Ascending aorta (tissue), 2 donors: Measurements from ENCODE around the gene INPP4A. TPM values are rescaled to one million over a fixed set of nuclear protein-coding genes. Genes with fewer than 3 reads are reported as not detected.

ENCODE experiments used
- DNase-seq, 2 donors: peaks; one replicate each; pipeline ENCODE4 v3.0.0-alpha.2; 2019; ENCODE audit warnings: low spot score in 2 of 2
- H3K27ac ChIP-seq, 2 donors: fragments of 200-600 bp; sonication (generic); one replicate each; pipeline ENCODE4 v1.5.1; 2016 to 2017; ENCODE audit warnings: mild to moderate bottlenecking in 1 of 2
- H3K27me3 ChIP-seq: fragments of 200-600 bp; sonication (generic); one replicate; pipeline ENCODE4 v1.5.1; 2017
- H3K36me3 ChIP-seq, 2 donors: fragments of 200-600 bp; sonication (generic); one replicate each; pipeline ENCODE4 v1.5.1; 2016
- H3K4me1 ChIP-seq, 2 donors: fragments of 200-600 bp; sonication (generic); one replicate each; pipeline ENCODE4 v1.5.1; 2016 to 2017; ENCODE audit warnings: mild to moderate bottlenecking in 1 of 2
- H3K4me3 ChIP-seq, 2 donors: fragments of 200-600 bp; sonication (generic); one replicate each; pipeline ENCODE4 v1.5.1; 2016 to 2017; ENCODE audit warnings: mild to moderate bottlenecking in 1 of 2
- H3K9me3 ChIP-seq, 2 donors: fragments of 200-600 bp; sonication (generic); one replicate each; pipeline ENCODE4 v1.5.1; 2016
- intact Hi-C: fragments of 100-400 bp; cut with DNase I; formaldehyde crosslinking; loops from one replicate; pipeline ENCODE4 v1.15.1; 2023
- total RNA-seq: library from RNA; depleted of rRNA; stranded (reverse); fragments of >200 nt; gene quantifications from one replicate; pipeline ENCODE4 v1.1.0, GENCODE V29; 2016
- TF ChIP-seq, protein P1 (sequence below), 3 experiments: fragments of 200-600 bp in 2 of 3; fragments of 450-650 bp in 1 of 3; sonication (generic) in 2 of 3; IDR thresholded peaks; one replicate each; pipeline ENCODE4 v1.5.1; 2016 to 2019; ENCODE audit warnings: antibody characterized with exemption in 3 of 3, mild to moderate bottlenecking in 1 of 3, moderate library complexity in 1 of 3

INPP4A gene
- total RNA-seq, 1 donor from 2014 or later, result 52.8 TPM

DNA sequence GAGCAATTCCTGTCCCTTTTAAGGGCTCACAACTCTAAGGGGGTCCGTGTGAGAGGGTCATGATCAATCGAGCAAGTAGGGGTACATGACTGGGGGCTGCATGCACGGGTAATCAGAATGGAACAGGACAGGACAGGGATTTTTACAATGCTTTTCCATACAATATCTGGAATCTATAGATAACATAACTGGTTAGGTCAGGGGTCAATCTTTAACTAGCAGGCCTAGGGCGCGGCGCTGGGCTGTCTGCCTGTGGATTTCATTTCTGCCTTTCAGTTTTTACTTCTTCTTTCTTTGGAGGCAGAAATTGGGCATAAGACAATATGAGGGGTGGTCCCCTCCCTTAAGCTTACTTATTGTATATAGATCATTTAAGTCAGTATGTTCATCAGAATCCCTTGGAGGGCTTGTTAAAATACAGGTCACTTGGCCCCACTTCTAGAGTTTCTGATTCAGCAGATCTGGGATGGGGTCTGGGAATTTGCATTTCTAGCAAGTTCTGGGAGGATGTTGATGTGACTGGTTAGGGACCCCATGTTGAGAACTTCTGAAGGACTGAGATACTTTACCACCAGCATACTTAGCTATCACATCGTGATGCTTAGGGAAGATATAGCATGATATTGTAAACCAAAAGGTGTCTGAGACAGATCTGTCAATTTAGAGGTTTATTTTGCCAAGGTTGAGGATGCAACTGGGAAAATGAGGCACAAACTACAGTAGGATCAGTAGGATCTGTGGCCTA is 2.8 kb upstream of the INPP4A start:
- Histone ChIP-seq H3K9me3 (no peaks in the 10 kb centered on the region), H3K4me3 (no peak overlapping the region), H3K4me1 (peaks cover 2 to 7% of the 10 kb centered on the region in 2 donors), H3K36me3 (no peaks in the 10 kb centered on the region), H3K27ac (no peak overlapping the region), H3K27me3 (no peaks in the 10 kb centered on the region)
- DNase-seq, result peak in 1 of 2 donors; percentile 34
- TF ChIP-seq, protein P1, sequence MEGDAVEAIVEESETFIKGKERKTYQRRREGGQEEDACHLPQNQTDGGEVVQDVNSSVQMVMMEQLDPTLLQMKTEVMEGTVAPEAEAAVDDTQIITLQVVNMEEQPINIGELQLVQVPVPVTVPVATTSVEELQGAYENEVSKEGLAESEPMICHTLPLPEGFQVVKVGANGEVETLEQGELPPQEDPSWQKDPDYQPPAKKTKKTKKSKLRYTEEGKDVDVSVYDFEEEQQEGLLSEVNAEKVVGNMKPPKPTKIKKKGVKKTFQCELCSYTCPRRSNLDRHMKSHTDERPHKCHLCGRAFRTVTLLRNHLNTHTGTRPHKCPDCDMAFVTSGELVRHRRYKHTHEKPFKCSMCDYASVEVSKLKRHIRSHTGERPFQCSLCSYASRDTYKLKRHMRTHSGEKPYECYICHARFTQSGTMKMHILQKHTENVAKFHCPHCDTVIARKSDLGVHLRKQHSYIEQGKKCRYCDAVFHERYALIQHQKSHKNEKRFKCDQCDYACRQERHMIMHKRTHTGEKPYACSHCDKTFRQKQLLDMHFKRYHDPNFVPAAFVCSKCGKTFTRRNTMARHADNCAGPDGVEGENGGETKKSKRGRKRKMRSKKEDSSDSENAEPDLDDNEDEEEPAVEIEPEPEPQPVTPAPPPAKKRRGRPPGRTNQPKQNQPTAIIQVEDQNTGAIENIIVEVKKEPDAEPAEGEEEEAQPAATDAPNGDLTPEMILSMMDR (IDR thresholded peaks at IDR 0.05), result no peak
- intact Hi-C loops, result loop anchor here (5.0 kb wide), 1 partner anchor 60 kb away; no protein-coding TSS in a partner anchor

DNA sequence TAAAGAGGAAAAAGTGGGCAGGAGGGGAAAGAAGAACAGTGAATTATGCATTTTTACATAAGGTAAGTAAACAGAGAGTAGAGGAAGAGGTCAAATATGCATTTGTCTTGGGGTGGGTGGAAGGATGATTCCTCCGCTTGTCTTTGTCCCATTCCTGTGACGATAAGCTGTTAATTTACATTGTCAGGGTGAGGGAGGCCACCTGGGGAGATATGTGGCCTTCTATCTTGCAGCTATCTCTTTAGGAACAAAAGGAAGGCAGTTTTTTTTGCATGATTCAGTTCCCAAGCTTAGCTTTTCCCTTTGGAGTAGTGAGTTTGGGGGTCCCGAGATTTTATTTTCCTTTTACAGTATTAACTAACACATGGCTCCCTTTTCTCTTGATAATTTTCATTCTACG is 2.2 kb upstream of the INPP4A start:
- H3K27ac ChIP-seq, result no peak overlapping the region
- H3K4me1 ChIP-seq, result peaks cover 2 to 7% of the 10 kb centered on the region in 2 donors
- H3K4me3 ChIP-seq, result no peak overlapping the region
- TF ChIP-seq, protein P1 (IDR thresholded peaks at IDR 0.05), result no peak
- no peaks in the 10 kb centered on the region for H3K9me3 ChIP-seq
- H3K36me3 ChIP-seq, result no peaks in the 10 kb centered on the region
- intact Hi-C loops, result loop anchor here (5.0 kb wide), 1 partner anchor 60 kb away; no protein-coding TSS in a partner anchor
- no peak for DNase-seq
- no peaks in the 10 kb centered on the region for H3K27me3 ChIP-seq

DNA sequence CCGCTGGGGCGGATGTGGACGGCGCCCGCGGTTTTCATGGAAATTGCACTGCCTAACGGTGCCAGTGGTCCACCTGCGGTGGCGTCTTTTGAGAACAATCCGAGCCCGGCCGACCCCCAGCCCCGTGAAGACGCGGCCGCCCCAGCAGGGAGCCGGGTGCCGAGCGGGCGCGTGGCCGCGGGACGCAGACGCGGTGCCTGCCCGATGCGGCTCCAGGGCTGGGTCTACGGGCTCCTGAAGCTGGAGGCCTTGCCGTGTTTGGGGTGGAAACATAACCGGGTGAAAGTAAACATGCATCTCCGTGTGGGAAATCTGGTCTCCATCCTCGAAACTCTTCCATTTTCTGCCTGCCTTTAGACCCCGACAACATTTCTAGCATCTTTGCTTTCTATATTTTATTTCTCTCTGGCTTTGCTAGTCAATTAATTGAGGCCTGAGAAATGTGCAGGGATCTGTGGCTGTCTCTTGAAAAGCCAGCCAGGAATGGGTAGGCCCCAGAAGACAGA is 572 bp downstream of the INPP4A start:
- H3K27ac ChIP-seq, result peak overlapping the region; percentile 13 to 74
- H3K4me1 ChIP-seq, result peaks cover 2 to 9% of the 10 kb centered on the region in 2 donors
- no peaks in the 10 kb centered on the region for H3K36me3 ChIP-seq
- H3K4me3 ChIP-seq, result peak overlapping the region; percentile 61 to 97
- H3K27me3 ChIP-seq, result no peaks in the 10 kb centered on the region
- intact Hi-C loops, result loop anchor here (2.0 kb wide), 1 partner anchor 164 kb away; the partner anchor contains the start of genes COA5 and UNC50
- TF ChIP-seq, protein P1 (IDR thresholded peaks at IDR 0.05), result no peak
- H3K9me3 ChIP-seq, result no peaks in the 10 kb centered on the region
- DNase-seq, result no peak

DNA sequence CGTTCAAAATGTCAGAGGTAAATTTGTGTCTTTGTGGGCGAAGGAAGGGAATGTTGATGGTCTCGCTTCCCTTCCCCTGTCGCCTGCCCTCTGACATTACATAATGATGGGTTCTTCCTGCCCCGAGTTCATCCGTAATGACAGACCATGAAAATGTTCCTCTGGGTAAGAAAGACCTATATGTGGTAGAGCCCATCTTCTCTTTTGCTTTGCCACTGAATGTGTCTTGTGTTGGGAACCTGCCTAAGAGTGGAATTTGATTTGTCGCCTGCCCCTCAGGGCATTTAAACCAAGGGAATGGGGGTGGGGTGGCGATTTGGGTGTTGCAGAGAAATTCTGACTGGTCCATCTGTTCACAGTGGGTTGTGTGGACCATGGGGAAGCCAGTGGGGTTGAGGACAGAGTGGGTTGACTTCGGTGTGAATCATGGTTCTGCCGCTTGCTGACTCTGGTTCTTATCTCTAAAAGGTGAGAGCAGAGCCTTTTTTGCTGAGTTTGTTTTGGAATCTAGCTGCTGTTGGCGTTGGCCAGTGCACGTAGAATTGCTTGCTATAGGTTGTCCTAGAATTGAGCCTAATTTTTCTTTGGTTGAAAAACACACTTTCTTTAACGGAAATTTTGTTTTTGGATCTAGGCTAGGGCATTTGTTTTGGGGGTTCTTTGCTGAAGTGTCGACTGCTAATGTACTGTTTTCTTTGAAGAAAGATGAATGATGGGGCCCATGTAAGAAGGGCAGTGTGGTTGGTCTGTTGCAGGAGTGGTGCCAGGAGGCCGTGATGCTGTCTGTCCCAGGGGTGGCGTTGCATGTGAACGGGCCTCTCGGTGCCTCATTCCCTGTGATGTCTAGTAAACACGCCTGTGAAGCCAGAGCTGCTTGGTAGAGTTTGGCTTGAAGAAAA is 1.3 kb downstream of the INPP4A start:
- Histone ChIP-seq H3K27ac (peak overlapping the region; percentile 13 to 74), H3K27me3 (no peaks in the 10 kb centered on the region), H3K4me3 (peak overlapping the region; percentile 61 to 97), H3K36me3 (no peaks in the 10 kb centered on the region), H3K9me3 (no peaks in the 10 kb centered on the region), H3K4me1 (peaks cover 2 to 9% of the 10 kb centered on the region in 2 donors)
- TF ChIP-seq, protein P1 (IDR thresholded peaks at IDR 0.05), result no peak
- DNase-seq, result no peak
- intact Hi-C loops, result loop anchor here (2.0 kb wide), 1 partner anchor 163 kb away; the partner anchor contains the start of genes COA5 and UNC50

DNA sequence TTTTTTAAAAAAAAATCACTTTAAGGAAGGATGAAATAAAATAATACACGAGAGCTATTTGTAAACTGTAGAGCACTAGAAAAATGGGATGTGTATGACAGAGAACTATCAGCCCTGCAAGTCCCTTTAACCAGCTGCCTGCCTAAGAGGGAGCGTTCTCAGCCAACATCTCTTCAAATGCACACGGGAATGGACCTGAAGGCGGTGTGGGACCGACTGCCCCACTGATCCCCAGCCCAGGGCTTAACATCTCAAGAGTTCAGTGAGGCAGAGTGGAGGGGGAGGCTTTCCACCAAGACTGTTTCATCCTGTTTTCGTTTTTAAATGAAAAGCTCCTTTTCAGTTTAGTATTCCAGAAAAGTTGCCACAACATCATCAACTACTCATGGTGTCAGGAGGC is 2.2 kb downstream of the INPP4A start:
- H3K36me3 ChIP-seq, result no peaks in the 10 kb centered on the region
- peak overlapping the region in 1 of 2 donors; percentile 18 for H3K4me3 ChIP-seq
- H3K9me3 ChIP-seq, result no peaks in the 10 kb centered on the region
- no peak overlapping the region for H3K27ac ChIP-seq
- peaks cover 2 to 9% of the 10 kb centered on the region in 2 donors for H3K4me1 ChIP-seq
- intact Hi-C loops, result no loop called here
- no peak for DNase-seq
- no peaks in the 10 kb centered on the region for H3K27me3 ChIP-seq
- TF ChIP-seq, protein P1 (IDR thresholded peaks at IDR 0.05), result no peak
